ENCODE measurements around the gene KAT2B. TPM values are rescaled to one million over a fixed set of nuclear protein-coding genes. Genes with fewer than 3 reads are reported as not detected.

Gene KAT2B
- total RNA-seq, 1 experiment from 2014 or later: 3.7 TPM

DNA sequence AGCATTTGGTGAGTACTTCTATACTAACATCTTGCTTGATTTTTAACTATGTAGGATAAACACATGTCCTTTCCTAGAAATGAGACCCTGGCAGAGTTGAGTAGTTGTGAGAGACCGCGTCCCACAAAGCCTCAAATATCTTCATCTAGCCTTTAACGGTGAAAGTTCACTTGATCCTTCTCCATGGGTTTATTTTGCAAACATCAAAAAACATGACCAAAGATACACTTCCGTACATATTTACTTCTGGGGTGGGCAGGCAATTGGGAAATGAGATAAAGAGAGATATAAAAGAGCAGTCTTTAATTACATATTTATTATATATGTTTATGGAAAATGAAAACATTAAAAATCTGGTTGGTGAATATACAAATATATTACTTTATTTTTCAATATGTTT is 5.2 kb upstream of the KAT2B start:
- Histone ChIP-seq H3K9me3 (ENCODE audit: control insufficient read depth in 1 of 2, insufficient read depth in 1 of 2, low read depth in 1 of 2, low read length in 2 of 2) (no peaks in the 10 kb centered on the region), H3K9me2 (ENCODE audit: insufficient read depth) (no peaks in the 10 kb centered on the region), H3K79me2 (ENCODE audit: insufficient read depth, low read length) (no peaks in the 10 kb centered on the region), H2AFZ (ENCODE audit: low read depth, low read length, poor library complexity, severe bottlenecking) (no peak overlapping the region), H4K20me1 (ENCODE audit: insufficient read depth) (no peaks in the 10 kb centered on the region), H3K27me3 (ENCODE audit: insufficient read depth, low read length) (no peaks in the 10 kb centered on the region), H3K27ac (ENCODE audit: low read depth, low read length) (no peak overlapping the region), H3K9ac (ENCODE audit: low read length) (no peak overlapping the region), H3K4me2 (ENCODE audit: low read length) (no peak overlapping the region), H3K4me3 (replicated peaks in 1 of 2; ENCODE audit: low read depth in 1 of 2, low read length in 2 of 2) (no peak overlapping the region), H3K4me1 (ENCODE audit: control insufficient read depth in 1 of 2, insufficient read depth in 2 of 2, low read length in 2 of 2) (peaks cover 0 to 9% of the 10 kb centered on the region in 2 experiments; a peak in 2 of 4 replicates), H3K36me3 (ENCODE audit: control insufficient read depth in 1 of 2, insufficient read depth in 2 of 2, low read length in 2 of 2) (no peaks in the 10 kb centered on the region)
- ChIA-PET CTCF (no interaction called here), RAD21 (ENCODE audit: low non-redundant PET in 1 of 2, low total read pairs in 2 of 2, uncharacterized antibody in 2 of 2, unreplicated experiment in 2 of 2) (no interaction called here), POLR2A (no interaction called here)
- TF ChIP-seq CBX3 (IDR thresholded peaks at IDR 0.05; ENCODE audit: low read depth): no peak
- no peak for TF ChIP-seq ZFX (IDR thresholded peaks at IDR 0.05)
- TF ChIP-seq TCF7L2 (IDR thresholded peaks at IDR 0.05; ENCODE audit: borderline replicate concordance, extremely low read depth, insufficient read depth, insufficient read length): no peak
- TF ChIP-seq EGR1 (IDR thresholded peaks at IDR 0.05; ENCODE audit: low read depth): no peak
- no peak for TF ChIP-seq POLR2A (IDR thresholded peaks at IDR 0.05; ENCODE audit: borderline replicate concordance, extremely low read depth, insufficient read depth, insufficient read length)
- TF ChIP-seq JUND (IDR thresholded peaks at IDR 0.05): no peak
- TF ChIP-seq, protein P1, sequence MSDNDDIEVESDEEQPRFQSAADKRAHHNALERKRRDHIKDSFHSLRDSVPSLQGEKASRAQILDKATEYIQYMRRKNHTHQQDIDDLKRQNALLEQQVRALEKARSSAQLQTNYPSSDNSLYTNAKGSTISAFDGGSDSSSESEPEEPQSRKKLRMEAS (IDR thresholded peaks at IDR 0.05): no peak
- TF ChIP-seq ELF1 (IDR thresholded peaks at IDR 0.05; ENCODE audit: borderline replicate concordance, low read depth): no peak
- TF ChIP-seq SRF (IDR thresholded peaks at IDR 0.05; ENCODE audit: low read depth): no peak
- TF ChIP-seq ZNF274 (IDR thresholded peaks at IDR 0.05; ENCODE audit: low read depth, low read length): no peak
- no peak for TF ChIP-seq EZH2phosphoT487 (IDR thresholded peaks at IDR 0.05; ENCODE audit: borderline replicate concordance)
- no TSS peak for BruUV-seq (replicated peaks)
- DNase-seq (ENCODE audit: low read depth, low spot score) (no peak), ATAC-seq (no peak)
- intact Hi-C loops (cut with micrococcal nuclease): no loop called here

DNA sequence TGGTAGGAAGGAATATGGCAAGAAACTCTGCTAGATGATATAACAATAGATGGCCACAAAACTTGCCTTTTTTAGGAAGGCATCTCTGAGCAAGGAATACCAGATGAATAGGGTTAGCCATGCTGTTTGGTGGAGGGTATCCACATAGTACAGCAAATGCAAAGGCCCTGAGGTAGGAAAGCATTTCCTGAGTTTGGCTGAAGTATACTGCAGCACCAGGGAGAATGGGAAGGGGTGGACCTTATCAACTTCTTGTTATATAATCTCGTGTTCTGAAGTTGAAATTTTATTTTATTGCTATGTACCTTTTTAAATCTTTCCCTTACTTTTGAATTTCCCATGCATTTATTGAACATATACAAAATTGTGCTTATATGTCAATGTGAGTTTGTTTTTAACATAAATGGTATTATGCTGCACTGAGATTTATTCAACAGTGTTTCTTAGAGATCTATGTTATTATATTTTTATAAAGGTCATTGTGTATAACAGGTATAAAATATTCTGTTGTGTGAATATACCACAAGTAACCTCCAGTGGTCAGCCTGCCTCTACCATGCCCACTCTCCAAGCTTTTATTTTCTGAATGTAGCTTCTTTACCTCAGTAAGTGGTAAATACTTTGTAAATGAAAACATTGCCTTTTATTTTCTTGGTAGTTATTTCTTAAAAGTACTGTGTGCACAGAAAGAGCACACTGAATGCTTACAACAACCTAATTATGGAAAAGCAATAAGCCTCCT is 2.8 kb upstream of the KAT2B start:
- H3K79me2 ChIP-seq (ENCODE audit: insufficient read depth, low read length): no peaks in the 10 kb centered on the region
- H4K20me1 ChIP-seq (ENCODE audit: insufficient read depth): no peaks in the 10 kb centered on the region
- H3K27me3 ChIP-seq (ENCODE audit: insufficient read depth, low read length): no peaks in the 10 kb centered on the region
- no peak overlapping the region for H2AFZ ChIP-seq (ENCODE audit: low read depth, low read length, poor library complexity, severe bottlenecking)
- no peak overlapping the region for H3K4me2 ChIP-seq (ENCODE audit: low read length)
- H3K9me3 ChIP-seq (ENCODE audit: control insufficient read depth in 1 of 2, insufficient read depth in 1 of 2, low read depth in 1 of 2, low read length in 2 of 2): no peaks in the 10 kb centered on the region
- POLR2A ChIA-PET: no interaction called here
- no peaks in the 10 kb centered on the region for H3K36me3 ChIP-seq (ENCODE audit: control insufficient read depth in 1 of 2, insufficient read depth in 2 of 2, low read length in 2 of 2)
- no peaks in the 10 kb centered on the region for H3K9me2 ChIP-seq (ENCODE audit: insufficient read depth)
- no peak for DNase-seq (ENCODE audit: low read depth, low spot score)
- BruUV-seq (replicated peaks): no TSS peak
- intact Hi-C loops (cut with micrococcal nuclease): no loop called here
- RAD21 ChIA-PET (ENCODE audit: low non-redundant PET in 1 of 2, low total read pairs in 2 of 2, uncharacterized antibody in 2 of 2, unreplicated experiment in 2 of 2): no interaction called here
- CTCF ChIA-PET: no interaction called here
- no peak overlapping the region for H3K9ac ChIP-seq (ENCODE audit: low read length)
- H3K4me1 ChIP-seq (ENCODE audit: control insufficient read depth in 1 of 2, insufficient read depth in 2 of 2, low read length in 2 of 2): peaks cover 8 to 20% of the 10 kb centered on the region in 2 experiments; a peak in 3 of 4 replicates
- TF ChIP-seq EZH2 (IDR thresholded peaks at IDR 0.05) (no peak), RAD21 (IDR thresholded peaks at IDR 0.05; ENCODE audit: low read depth) (peak; percentile 29; the same call in 1 of the 2 replicates), SIN3A (IDR thresholded peaks at IDR 0.05; ENCODE audit: low read depth) (no peak)
- TF ChIP-seq, protein P2, sequence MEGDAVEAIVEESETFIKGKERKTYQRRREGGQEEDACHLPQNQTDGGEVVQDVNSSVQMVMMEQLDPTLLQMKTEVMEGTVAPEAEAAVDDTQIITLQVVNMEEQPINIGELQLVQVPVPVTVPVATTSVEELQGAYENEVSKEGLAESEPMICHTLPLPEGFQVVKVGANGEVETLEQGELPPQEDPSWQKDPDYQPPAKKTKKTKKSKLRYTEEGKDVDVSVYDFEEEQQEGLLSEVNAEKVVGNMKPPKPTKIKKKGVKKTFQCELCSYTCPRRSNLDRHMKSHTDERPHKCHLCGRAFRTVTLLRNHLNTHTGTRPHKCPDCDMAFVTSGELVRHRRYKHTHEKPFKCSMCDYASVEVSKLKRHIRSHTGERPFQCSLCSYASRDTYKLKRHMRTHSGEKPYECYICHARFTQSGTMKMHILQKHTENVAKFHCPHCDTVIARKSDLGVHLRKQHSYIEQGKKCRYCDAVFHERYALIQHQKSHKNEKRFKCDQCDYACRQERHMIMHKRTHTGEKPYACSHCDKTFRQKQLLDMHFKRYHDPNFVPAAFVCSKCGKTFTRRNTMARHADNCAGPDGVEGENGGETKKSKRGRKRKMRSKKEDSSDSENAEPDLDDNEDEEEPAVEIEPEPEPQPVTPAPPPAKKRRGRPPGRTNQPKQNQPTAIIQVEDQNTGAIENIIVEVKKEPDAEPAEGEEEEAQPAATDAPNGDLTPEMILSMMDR (IDR thresholded peaks at IDR 0.05 in 2 of 3, conservative IDR thresholded peaks at IDR 0.05 in 1 of 3; ENCODE audit: borderline replicate concordance in 1 of 3, insufficient read depth in 1 of 3, low read depth in 2 of 3, low read length in 2 of 3): no peak; a peak in 1 of 6 replicates
- ATAC-seq: no peak
- H3K4me3 ChIP-seq (replicated peaks in 1 of 2; ENCODE audit: low read depth in 1 of 2, low read length in 2 of 2): no peak overlapping the region
- H3K27ac ChIP-seq (ENCODE audit: low read depth, low read length): no peak overlapping the region
